HT-29 (cell line): ENCODE measurements around the gene RANBP3. TPM values are rescaled to one million over a fixed set of nuclear protein-coding genes. Genes with fewer than 3 reads are reported as not detected.

Experiments
- DNase-seq: peaks from one replicate; pipeline ENCODE4 v3.0.0-alpha.2; 2015; ENCODE audit warnings: low spot score
- total RNA-seq: library from RNA; depleted of rRNA; stranded (reverse); fragments of >200 nt; shearing (Covaris generic); gene quantifications from 2 replicates; pipeline ENCODE4 v1.2.3, GENCODE V29; 2014

RANBP3 gene
- total RNA-seq, 1 experiment from 2014 or later = 79.3 TPM

- DNase-seq = no peak
These were observed 50.5 kb downstream of the RANBP3 start for GRCh38 chr19:5927441-5927821.

GRCh38 chr19:5926641-5927440 is 51.1 kb downstream of the RANBP3 start:
- no peak for DNase-seq

- DNase-seq = no peak
These were observed 52.0 kb downstream of the RANBP3 start for GRCh38 chr19:5925830-5926427.

GRCh38 chr19:5923356-5923755 is 54.6 kb downstream of the RANBP3 start:
- DNase-seq = no peak

GRCh38 chr19:5922161-5922545 is 55.8 kb downstream of the RANBP3 start:
- DNase-seq = no peak

GRCh38 chr19:5921516-5922160 is 56.3 kb downstream of the RANBP3 start:
- no peak for DNase-seq

DNA sequence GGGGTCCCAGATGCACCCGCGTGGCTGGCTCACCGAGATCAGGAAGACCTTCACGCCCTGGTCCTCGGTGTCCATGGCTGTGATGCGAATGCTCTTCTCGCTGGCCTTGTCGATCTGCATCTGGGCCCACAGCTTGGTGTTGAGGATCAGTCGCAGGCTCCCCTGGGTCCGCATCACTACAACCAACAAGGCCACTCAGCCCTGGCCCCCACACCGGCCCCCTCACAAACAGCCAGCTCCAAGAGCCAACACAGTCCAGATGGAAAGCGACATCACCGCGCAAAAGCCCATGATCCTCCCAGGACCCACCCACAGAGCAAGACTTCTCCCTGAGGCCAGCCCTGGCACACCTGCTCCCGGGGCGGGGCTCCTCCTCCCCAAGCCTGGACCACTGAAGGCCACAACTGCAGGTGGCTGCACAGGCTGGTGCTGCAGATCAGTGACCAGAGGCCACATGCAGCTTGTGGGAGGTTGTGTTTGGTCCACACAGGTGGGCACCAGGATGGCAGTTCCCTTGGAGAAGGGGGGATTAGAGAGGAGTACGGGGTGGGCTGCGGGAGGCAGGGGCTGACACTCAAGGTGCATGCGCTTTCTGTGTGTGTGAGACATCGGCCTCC is 59.4 kb downstream of the RANBP3 start:
- DNase-seq = no peak

DNA sequence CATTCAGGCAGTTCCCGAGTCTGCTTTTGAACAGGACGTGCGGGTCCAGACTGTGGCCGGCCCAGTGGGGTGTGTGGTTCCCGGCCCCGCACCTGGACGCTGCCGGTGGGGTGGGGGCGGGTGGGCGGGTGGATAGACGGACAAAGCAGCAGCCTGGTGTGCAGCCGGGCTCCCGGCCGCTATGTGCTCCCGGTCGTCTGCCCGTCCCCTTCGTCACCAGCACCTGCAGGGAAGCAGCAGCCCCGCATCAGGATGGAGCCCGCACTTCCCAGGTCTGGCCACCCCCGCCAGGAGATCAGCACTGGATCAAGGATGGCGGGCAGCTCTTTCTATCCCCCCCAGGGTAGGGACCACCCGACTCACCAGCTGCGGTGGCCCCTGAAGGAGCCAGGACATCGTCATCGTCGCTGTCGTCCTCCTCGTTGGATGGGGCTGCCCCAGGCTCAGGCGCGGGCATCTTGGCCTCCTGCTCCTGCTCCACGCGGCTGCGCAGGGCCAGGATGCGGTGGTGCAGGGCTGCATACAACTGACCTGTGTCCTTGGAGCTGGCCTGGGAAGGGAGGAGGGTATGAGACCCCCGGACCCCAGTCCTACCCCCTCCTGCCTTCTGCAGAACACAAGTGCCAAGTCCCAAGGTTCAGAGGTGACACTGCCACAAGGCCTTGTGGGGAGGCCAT is 60.4 kb downstream of the RANBP3 start:
- no peak for DNase-seq

GRCh38 chr19:5916181-5916708 is 61.7 kb downstream of the RANBP3 start:
- DNase-seq = no peak

GRCh38 chr19:5915782-5916165 is 62.2 kb downstream of the RANBP3 start:
- DNase-seq = no peak

GRCh38 chr19:5914946-5915781 is 62.8 kb downstream of the RANBP3 start:
- DNase-seq = peak; percentile 65

GRCh38 chr19:5914358-5914774 is 63.6 kb downstream of the RANBP3 start:
- no peak for DNase-seq

GRCh38 chr19:5913739-5914357 is 64.1 kb downstream of the RANBP3 start, which contains the start of gene CAPS:
Gene CAPS (plus strand): TSS chr19:5914254. CDS start chr19:5914407, 153 bp downstream.
- DNase-seq = peak; percentile 52

DNA sequence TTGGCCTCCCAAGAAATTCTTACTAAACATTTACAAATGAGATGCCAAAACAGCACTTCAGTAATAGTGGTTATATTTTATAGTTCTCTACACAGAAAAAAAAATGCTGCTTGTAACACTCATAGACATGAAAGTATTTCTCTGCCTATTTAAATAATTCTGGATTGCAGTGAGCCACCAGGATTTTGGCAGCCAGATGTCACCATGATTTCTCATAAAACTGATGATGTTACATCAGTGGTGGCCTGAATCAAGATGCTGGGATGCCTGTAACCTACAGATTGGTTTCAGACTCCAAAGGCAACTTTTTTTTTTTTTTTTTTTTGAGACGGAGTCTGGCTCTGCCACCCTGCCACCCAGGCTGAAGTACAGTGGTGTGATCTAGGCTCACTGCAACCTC is 66.6 kb downstream of the RANBP3 start:
- no peak for DNase-seq

DNA sequence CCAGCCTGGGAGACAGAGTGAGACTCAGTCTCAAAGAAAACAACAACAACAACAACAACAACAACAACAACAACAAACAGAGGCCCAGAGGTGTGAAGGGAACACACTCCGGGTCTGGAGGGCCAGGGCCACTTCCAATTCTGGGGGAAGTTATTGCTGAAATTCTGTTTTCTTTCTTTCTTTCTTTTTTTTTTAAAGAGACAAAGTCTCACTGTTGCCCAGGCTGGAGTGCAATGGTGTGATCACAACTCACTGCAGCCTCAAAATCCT is 67.4 kb downstream of the RANBP3 start:
- no peak for DNase-seq

GRCh38 chr19:5908773-5909442 is 69.0 kb downstream of the RANBP3 start:
- no peak for DNase-seq

GRCh38 chr19:5907241-5907640 is 70.7 kb downstream of the RANBP3 start:
- no peak for DNase-seq

- peak; percentile 8 for DNase-seq
These were observed 72.7 kb downstream of the RANBP3 start for GRCh38 chr19:5905114-5905778.
